CD4-positive, alpha-beta T cell treated with Interferon alpha-2 for 1 hour (primary cell): ENCODE measurements around the gene CHERP.

ENCODE experiments used
- DNase-seq, 2 donors: peaks; one replicate each; pipeline ENCODE4 v3.0.0-alpha.2; 2020 to 2022

The CHERP gene

GRCh38 chr19:16542045-16542909 lies at the start of gene CHERP:
TSS of gene CHERP (minus strand) at chr19:16542437. CDS start at chr19:16542378, 59 bp downstream.
- DNase-seq, result peak; percentile 94 to 96

DNA sequence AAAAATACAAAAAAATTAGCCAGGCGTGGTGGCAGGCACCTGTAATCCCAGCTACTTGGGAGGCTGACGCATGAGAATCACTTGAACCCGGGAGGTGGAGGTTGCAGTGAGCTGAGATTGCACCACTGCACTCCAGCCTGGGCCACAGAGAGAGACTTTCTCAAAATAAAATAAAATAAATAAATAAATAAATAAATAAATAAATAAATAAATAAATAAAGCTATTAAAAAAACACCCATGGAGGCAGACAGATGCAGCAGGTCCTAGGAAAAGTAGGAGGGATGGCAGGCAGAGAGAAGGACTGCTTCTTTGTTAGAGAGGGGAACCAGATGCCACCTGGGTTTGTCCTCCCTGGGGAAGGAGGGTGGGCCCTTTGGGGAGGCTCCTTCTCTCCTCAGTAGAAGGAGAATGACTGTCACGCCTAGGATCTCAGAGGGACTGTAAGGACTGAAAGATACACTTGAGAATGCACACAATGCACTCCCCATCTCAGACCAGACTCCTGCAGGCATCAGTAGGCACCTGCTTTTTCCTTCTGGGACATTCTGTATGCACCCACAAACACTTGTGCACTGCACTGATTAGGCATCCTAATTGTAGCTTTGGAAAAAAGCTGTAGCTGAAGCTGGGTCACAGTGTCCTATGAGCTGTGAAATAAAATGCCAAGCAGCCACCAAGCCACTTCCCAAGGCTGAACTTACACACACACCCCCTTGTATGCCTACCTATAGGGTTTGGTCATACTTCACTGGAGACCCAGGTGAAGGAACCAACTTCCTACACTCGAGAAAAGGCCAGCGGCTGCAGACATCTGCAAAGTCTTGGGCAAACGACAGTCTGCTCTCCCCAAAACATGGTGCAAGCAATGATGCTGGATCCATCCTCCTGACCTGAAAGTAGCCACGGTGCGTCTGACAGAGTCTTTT lies 48.9 kb upstream of the CHERP start:
- DNase-seq, result no peak

DNA sequence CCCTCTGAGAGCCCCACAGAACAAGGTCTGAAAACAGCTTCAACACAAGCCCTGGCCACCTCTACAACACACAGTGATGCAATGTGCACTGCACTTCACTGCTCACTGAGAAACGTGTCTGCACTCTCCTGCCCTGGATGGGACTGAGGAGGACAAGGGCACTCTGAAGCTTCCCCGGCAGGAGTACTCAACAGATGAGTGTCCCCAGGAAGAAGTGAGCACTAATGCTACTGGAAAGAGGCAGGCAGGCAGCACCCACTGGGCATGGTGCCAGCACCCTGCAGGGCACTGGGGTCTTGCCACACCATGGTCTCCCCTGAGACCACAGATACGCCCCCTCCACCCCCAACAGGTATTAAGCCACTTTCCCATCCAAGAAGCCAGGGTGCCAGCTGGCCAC lies 47.7 kb upstream of the CHERP start:
- DNase-seq, result no peak

GRCh38 chr19:16588824-16589577 lies 46.8 kb upstream of the CHERP start:
- no peak for DNase-seq

GRCh38 chr19:16587833-16588823 lies 45.9 kb upstream of the CHERP start:
- peak; percentile 73 to 78 for DNase-seq

- peak; percentile 57 to 69 for DNase-seq
Measured at GRCh38 chr19:16586991-16587832, 45.0 kb upstream of the CHERP start.

DNA sequence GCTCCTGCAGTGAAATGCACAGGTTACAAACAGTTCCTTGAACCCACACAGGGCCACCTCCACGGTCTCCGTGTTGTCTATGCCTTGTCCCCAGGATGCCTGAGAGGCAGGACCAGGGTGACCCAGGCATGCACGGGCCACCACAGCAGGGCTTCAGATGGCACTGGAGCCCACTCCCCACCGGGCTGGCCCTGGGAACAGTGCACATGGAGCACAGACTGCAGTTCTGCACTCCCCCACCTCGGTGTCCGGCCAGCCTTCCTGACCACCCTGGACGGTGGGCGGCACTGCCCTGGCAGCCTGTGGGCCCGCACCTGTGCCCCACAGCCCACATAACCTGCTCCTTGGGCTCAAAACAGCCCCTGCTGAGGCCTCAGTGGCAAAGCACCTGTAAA lies 44.2 kb upstream of the CHERP start:
- no peak for DNase-seq

DNA sequence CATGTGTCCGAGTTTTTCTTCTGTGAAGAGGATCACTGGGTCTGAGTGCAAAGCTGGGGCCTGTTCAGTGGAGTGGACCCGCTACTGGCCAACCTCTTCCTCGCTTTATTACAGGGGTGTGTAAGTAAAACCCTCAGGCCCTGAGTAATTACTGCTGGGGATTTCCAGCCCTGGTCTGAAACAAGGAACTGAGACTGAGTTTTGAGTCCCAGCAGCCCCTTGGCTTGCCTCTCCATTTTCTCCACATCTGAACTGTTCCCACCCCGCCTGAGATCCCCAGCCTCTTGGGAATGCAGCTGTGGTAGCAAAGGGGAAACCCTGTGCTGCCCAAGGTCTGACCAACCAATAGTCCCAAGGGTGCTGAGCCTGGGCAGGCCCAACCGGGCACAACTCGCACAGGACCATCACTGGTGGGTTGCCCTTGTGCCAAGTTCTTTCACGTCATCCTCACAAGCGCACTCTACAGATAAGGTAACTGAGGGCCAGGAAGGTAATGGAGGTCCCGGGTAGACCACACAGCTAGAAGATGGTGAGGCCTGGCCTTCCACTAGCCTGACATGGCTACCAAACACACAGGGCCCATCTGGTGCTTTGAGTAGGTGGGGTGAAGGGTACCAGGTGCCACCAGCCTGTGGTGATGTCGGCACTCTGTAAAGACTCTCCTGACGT lies 43.7 kb upstream of the CHERP start:
- peak; percentile 50 to 68 for DNase-seq

DNA sequence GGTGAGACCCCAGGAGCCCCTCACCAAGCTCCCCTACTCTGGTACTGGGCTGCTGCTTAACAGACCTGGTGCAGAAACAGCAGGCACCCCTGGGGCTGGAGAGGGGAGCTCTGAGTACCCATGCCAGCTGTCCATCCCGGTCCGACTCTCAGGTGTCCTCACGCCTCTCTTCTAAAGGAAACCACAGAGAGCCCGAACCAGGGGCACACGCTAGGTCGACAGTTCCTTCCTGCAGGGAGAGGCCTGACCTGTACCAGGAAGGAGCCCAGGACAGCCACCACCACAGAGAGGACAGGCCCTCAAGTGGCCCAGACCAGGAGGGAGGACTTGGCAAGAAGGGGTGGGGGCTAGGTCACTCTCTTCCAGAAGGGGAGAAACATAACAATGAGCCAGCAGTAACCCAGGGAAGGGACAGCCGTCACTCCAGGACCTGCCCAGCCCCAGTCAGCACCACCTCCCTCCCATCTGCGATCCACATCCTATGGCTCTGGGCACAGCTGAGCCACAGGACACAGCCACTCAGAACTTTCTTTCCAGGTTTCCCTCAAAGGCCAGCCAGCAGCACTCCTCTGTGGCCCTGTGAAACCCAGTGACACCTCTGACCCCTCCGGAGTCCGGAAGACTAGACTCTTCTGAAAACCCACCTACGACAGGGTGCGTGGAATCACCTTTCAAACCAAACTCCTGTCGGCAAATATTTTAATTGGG lies 43.0 kb upstream of the CHERP start:
- peak in 1 of 2 donors; percentile 11 for DNase-seq

GRCh38 chr19:16584248-16585093 lies 42.2 kb upstream of the CHERP start:
- DNase-seq, result peak; percentile 94 to 95

- DNase-seq, result no peak
Measured at GRCh38 chr19:16582486-16583261, 40.4 kb upstream of the CHERP start.

GRCh38 chr19:16581971-16582343 lies 39.7 kb upstream of the CHERP start:
- DNase-seq, result no peak

DNA sequence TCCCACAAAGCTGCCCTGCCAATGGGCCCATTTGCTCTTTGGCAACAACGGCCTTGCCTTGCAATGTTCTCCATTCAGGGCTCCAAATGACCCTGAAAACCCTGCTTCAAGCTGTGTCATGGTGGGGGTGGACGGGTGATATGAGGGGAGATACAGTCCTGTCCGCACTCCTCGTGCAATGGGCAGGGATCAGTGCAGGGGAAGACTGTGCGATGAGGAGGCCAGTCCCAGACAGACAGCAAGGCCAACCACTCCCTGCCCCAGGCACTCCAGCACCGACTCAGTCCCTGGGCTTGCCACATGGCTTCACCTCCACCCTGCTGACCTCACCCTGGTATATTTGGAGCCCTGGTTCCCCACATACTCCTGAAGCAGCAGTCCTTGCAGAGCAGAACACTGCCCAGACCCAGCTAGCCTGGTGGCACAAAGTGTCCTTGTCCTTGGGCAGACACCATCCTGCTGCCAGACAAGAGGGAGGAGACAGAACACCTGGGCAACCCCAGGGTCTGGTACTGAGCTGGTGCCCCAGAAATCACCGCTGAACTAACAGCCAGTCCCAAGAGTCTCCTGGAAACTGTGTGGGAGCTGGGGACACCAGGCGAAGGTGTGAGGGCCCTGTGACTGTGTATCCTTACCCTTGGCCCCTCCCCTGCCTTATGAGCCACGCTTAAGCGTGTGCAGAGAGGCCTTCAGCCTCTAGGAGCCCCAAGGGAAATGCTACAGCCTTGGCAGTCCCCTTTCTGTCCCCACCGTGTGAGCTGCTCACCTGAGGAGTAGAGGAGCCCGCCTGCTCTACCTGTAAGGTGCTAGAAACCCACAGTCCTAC lies 39.1 kb upstream of the CHERP start:
- no peak for DNase-seq

GRCh38 chr19:16579381-16579780 lies 37.1 kb upstream of the CHERP start:
- no peak for DNase-seq

- DNase-seq, result no peak
Measured at GRCh38 chr19:16577531-16577985, 35.3 kb upstream of the CHERP start.

DNA sequence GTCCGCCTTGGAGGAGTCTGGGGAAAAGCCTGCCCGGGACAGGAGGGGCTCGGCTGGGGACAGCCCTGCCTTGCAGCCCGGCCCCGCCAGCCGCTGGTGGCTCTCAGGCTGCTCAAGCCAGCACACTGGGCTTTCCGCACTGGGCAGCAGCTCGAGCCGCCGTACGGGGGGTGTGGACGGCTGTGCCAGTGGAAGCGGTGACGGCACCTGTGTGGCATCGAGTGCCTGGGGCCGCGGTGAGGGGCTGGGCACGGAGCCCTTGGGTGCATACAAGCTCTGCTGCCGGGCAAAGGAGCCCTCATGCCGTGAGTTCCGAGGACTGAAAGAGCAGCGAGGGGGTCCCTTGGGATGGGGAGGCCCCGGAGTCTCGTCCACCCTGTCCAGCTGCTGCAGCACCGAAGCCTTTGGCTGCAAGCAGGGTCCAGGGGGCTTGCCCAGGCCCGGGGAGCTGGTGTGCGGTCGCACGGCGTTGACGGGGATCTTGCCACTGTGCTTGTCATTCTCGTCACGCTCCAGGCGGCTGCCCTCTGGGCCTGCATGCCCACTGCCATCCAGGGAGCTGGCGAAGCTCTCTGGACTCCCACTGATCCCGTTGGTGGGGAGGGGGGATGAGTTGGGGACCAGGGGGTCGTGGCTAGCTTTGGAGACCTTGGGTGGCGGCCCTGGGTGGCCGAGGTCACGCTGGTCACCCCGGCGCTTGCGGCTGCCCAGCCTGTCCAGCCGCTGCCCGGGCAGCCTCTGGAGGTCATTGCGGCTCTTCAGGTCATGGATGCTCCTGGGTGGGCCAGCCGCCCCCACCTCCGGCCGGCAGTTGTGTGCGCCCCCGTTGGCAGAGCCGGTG lies 34.7 kb upstream of the CHERP start:
- no peak for DNase-seq
